HEK293T (cell line): ENCODE measurements around the gene H1-8.
"Not testable (repeated sequence)": the region's sequence is repeated elsewhere in the genome, so short reads cannot be mapped to it uniquely, and the experiment has no call there.

Experiments used
- ARNT ChIP-seq: fragments of 450-650 bp; IDR thresholded peaks from 2 replicates; pipeline ENCODE4 v1.6.1; 2017; ENCODE audit warnings: mild to moderate bottlenecking
- BHLHE40 ChIP-seq: fragments of 450-650 bp; IDR thresholded peaks from 2 replicates; pipeline ENCODE4 v1.6.1; 2016; ENCODE audit warnings: mild to moderate bottlenecking, moderate library complexity, borderline replicate concordance
- ELF4 ChIP-seq: fragments of 450-650 bp; IDR thresholded peaks from 2 replicates; pipeline ENCODE4 v1.6.1; 2017; ENCODE audit warnings: antibody characterized with exemption
- FOXA1 ChIP-seq: fragments of 450-650 bp; IDR thresholded peaks from 2 replicates; pipeline ENCODE4 v1.6.1; 2016; ENCODE audit warnings: mild to moderate bottlenecking
- FOXK2 ChIP-seq: fragments of 450-650 bp; IDR thresholded peaks from 2 replicates; pipeline ENCODE4 v1.6.1; 2016; ENCODE audit warnings: mild to moderate bottlenecking
- FOXM1 ChIP-seq: fragments of 450-650 bp; IDR thresholded peaks from 2 replicates; pipeline ENCODE4 v1.6.1; 2017; ENCODE audit warnings: mild to moderate bottlenecking, borderline replicate concordance
- HDGF ChIP-seq: fragments of 450-650 bp; IDR thresholded peaks from 2 replicates; pipeline ENCODE4 v1.6.1; 2017; ENCODE audit warnings: antibody characterized with exemption, borderline replicate concordance
- LEF1 ChIP-seq: fragments of 450-650 bp; IDR thresholded peaks from 2 replicates; pipeline ENCODE4 v1.6.1; 2017; ENCODE audit warnings: mild to moderate bottlenecking, borderline replicate concordance
- NFRKB ChIP-seq: fragments of 450-650 bp; IDR thresholded peaks from 2 replicates; pipeline ENCODE4 v1.6.1; 2016; ENCODE audit warnings: mild to moderate bottlenecking, moderate library complexity
- PKNOX1 ChIP-seq: fragments of 450-650 bp; IDR thresholded peaks from 2 replicates; pipeline ENCODE4 v1.6.1; 2016
- SP1 ChIP-seq: fragments of 450-650 bp; IDR thresholded peaks from 2 replicates; pipeline ENCODE4 v1.6.1; 2017
- SUZ12 ChIP-seq: fragments of 450-650 bp; IDR thresholded peaks from 2 replicates; pipeline ENCODE4 v1.6.1; 2016; ENCODE audit warnings: mild to moderate bottlenecking
- TARDBP ChIP-seq: fragments of 450-650 bp; IDR thresholded peaks from 2 replicates; pipeline ENCODE4 v1.6.1; 2016
- ZNF384 ChIP-seq: fragments of 450-650 bp; IDR thresholded peaks from 2 replicates; pipeline ENCODE4 v1.6.1; 2016

DNA sequence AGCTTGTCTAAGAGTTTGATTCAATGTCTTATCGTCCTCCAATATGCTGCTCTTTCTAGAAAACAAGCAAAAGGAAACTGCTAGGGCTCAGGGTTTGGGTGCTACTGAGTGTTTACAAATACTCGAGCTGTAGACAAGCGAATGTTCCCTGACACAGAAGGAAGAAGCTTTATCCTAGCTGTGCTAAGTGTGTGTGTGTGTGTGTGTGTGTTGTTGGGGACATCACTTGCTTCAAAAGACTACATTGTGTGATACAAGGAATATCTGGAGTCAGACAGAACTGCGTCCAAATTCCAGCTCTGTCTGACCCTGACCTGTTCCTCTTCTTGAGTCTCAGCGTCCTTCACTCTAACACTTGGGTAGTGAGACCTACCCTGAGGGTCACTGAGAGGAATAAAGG is 48.5 kb upstream of the H1-8 start:
- not testable (repeated sequence) for TF ChIP-seq FOXM1, FOXA1, HDGF, SP1, NFRKB, BHLHE40, FOXK2, SUZ12, LEF1, ZNF384, TARDBP, PKNOX1, ELF4, ARNT
